BJ (cell line): Measurements from ENCODE around the gene MARCO. TPM values are rescaled to one million over a fixed set of nuclear protein-coding genes. Genes with fewer than 3 reads are reported as not detected.

Experiments
- CTCF ChIA-PET: fragments of 350-600 bp; formaldehyde crosslinking; extraction: SDS; loops from one replicate; lab custom pipeline; 2021; ENCODE audit warnings: antibody characterized with exemption, inconsistent platforms; lab: Yijun Ruan, JAX
- POLR2A ChIA-PET: fragments of 300-600 bp; sonication (Branson Sonifier 250); formaldehyde crosslinking; extraction: SDS; loops from one replicate; lab custom pipeline; 2021; ENCODE audit warnings: antibody characterized with exemption; lab: Charles Lee
- DNase-seq: peaks from one replicate; pipeline ENCODE4 v3.0.0-alpha.2; 2011; ENCODE audit warnings: low read depth
- H3K27me3 ChIP-seq: 2 replicates; pipeline ENCODE4 v1.6.0; 2011; ENCODE audit warnings: low read length; ENCODE audit not compliant: control insufficient read depth, insufficient read depth
- H3K36me3 ChIP-seq: 2 replicates; pipeline ENCODE4 v1.5.1; 2011; ENCODE audit warnings: low read length; ENCODE audit not compliant: control insufficient read depth, insufficient read depth
- H3K4me3 ChIP-seq: 2 replicates; pipeline ENCODE4 v1.5.1; 2011; ENCODE audit warnings: low read depth, mild to moderate bottlenecking, control low read depth, low read length
- CTCF ChIP-seq: IDR thresholded peaks from 2 replicates; pipeline ENCODE4 v1.5.1; 2011; ENCODE audit warnings: low read depth, mild to moderate bottlenecking, control low read depth, inconsistent platforms, low read length, moderate library complexity; ENCODE audit not compliant: insufficient read depth
- polyA plus RNA-seq: library from polyadenylated mRNA; depleted of rRNA; stranded (reverse); fragments of >200 nt; gene quantifications from 2 replicates; pipeline ENCODE4 v1.2.3, GENCODE V29; 2011

Gene MARCO
- polyA plus RNA-seq, 1 experiment, result not detected

GRCh38 chr2:118967124-118967880 is 25.3 kb downstream of the MARCO start:
- Histone ChIP-seq H3K4me3 (no peak overlapping the region), H3K36me3 (no peaks in the 10 kb centered on the region), H3K27me3 (no peaks in the 10 kb centered on the region)
- POLR2A ChIA-PET, result no interaction called here
- TF ChIP-seq CTCF, result no peak
- CTCF ChIA-PET, result interaction anchor here (1.1 kb wide), 1 partner anchor 324 kb away, joined by 3 read pairs; no protein-coding TSS in a partner anchor
- no peak for DNase-seq

- TF ChIP-seq CTCF, result no peak
- no peak overlapping the region for H3K4me3 ChIP-seq
- no peaks in the 10 kb centered on the region for H3K36me3 ChIP-seq
- no peak for DNase-seq
- POLR2A ChIA-PET, result no interaction called here
- CTCF ChIA-PET, result no interaction called here
- no peaks in the 10 kb centered on the region for H3K27me3 ChIP-seq
Observed at GRCh38 chr2:118968042-118968441, 26.0 kb downstream of the MARCO start.

- TF ChIP-seq CTCF, result no peak
- DNase-seq, result no peak
- no peak overlapping the region for H3K4me3 ChIP-seq
- ChIA-PET POLR2A (no interaction called here), CTCF (no interaction called here)
- H3K27me3 ChIP-seq, result no peaks in the 10 kb centered on the region
- no peaks in the 10 kb centered on the region for H3K36me3 ChIP-seq
Observed at GRCh38 chr2:118968961-118969733, 27.2 kb downstream of the MARCO start.

GRCh38 chr2:118969734-118970395 is 27.9 kb downstream of the MARCO start:
- ChIA-PET CTCF (no interaction called here), POLR2A (no interaction called here)
- no peak for TF ChIP-seq CTCF
- H3K36me3 ChIP-seq, result no peaks in the 10 kb centered on the region
- H3K27me3 ChIP-seq, result no peaks in the 10 kb centered on the region
- no peak overlapping the region for H3K4me3 ChIP-seq
- DNase-seq, result no peak

GRCh38 chr2:118970396-118971135 is 28.6 kb downstream of the MARCO start:
- no peaks in the 10 kb centered on the region for H3K27me3 ChIP-seq
- no peak for TF ChIP-seq CTCF
- H3K36me3 ChIP-seq, result no peaks in the 10 kb centered on the region
- H3K4me3 ChIP-seq, result no peak overlapping the region
- POLR2A ChIA-PET, result no interaction called here
- no peak for DNase-seq
- CTCF ChIA-PET, result no interaction called here
